HepG2 (cell line): ENCODE data around the gene SHISA4. TPM values are rescaled to one million over a fixed set of nuclear protein-coding genes. Genes with fewer than 3 reads are reported as not detected.
A peak's percentile ranks its signal among the peaks of the same experiment; 100 is the strongest.

Experiments used
- ATAC-seq: fragments of 200-7000 bp; cut with Tn5 transposase; 3 replicates; pipeline ENCODE4 v1.9.1; 2020; ENCODE audit warnings: mild to moderate bottlenecking, moderate library complexity
- BruUV-seq: library from RNA; stranded (reverse); fragments of 400-500 nt; replicated peaks from 2 replicates; lab custom pipeline; 2021; lab: Mats Ljungman, UMichigan
- CTCF ChIA-PET: fragments of 300-600 bp; formaldehyde crosslinking; extraction: SDS; loops from one replicate; lab custom pipeline; 2021; ENCODE audit warnings: low total read pairs, inconsistent platforms, low intra/inter-chr PET ratio; lab: Yijun Ruan, JAX
- POLR2A ChIA-PET: fragments of 350-600 bp; sonication (Branson Sonifier 250); formaldehyde crosslinking; loops from one replicate; lab custom pipeline; 2020; ENCODE audit warnings: antibody characterized with exemption, inconsistent platforms; lab: Yijun Ruan, JAX
- DNase-seq: peaks from one replicate; pipeline ENCODE4 v3.0.0-alpha.2; 2015; ENCODE audit warnings: low spot score
- FAIRE-seq: peaks from 3 replicates; lab custom pipeline; 2011; peaks lifted over from hg19 to GRCh38; lab: Jason Lieb, UNC
- H2AFZ ChIP-seq: one replicate; pipeline ENCODE4 v1.6.1; 2011; ENCODE audit warnings: low read length, inconsistent platforms
- H3K27ac ChIP-seq: fragments of 300-600 bp; 3 replicates; pipeline ENCODE4 v1.8.0; 2011; ENCODE audit warnings: mixed run types, mild to moderate bottlenecking, mixed read lengths, low read length, inconsistent platforms; ENCODE audit not compliant: insufficient read depth; ENCODE audit errors: extremely low read length
- H3K27me3 ChIP-seq, 2 experiments: fragments of 200-600 bp in 1 of 2; 2 replicates in 1 of 2; 3 replicates in 1 of 2; pipeline versions ENCODE4 v1.6.0 to v1.8.0; 2011; ENCODE audit warnings: low read length in 2 of 2, mild to moderate bottlenecking in 2 of 2, moderate library complexity in 2 of 2, inconsistent platforms in 1 of 2; ENCODE audit not compliant: insufficient read depth in 2 of 2, control insufficient read depth in 1 of 2
- H3K36me3 ChIP-seq, 2 experiments: fragments of 200-600 bp in 1 of 2; replicated peaks in 1 of 2; 2 replicates in 1 of 2; 3 replicates in 1 of 2; pipeline versions ENCODE4 v1.5.1 to v1.8.0; 2011; ENCODE audit warnings: low read length in 2 of 2, inconsistent platforms in 1 of 2; ENCODE audit not compliant: insufficient read depth in 2 of 2, control insufficient read depth in 1 of 2
- H3K4me1 ChIP-seq: 2 replicates; pipeline ENCODE4 v1.5.1; 2012; ENCODE audit warnings: low read length, inconsistent platforms; ENCODE audit not compliant: insufficient read depth
- H3K4me2 ChIP-seq: 2 replicates; pipeline ENCODE4 v1.6.0; 2011; ENCODE audit warnings: low read depth, low read length, inconsistent platforms
- H3K4me3 ChIP-seq, 3 experiments: fragments of 200-600 bp in 1 of 3; sonication (generic), shearing (Covaris generic) in 1 of 3; replicated peaks in 1 of 3; 2 replicates each; pipeline ENCODE4 v1.5.1; 2011 to 2016; ENCODE audit warnings: low read length in 3 of 3, inconsistent platforms in 2 of 3, low read depth in 2 of 3, mild to moderate bottlenecking in 2 of 3, control low read depth in 1 of 3, mixed read lengths in 1 of 3; ENCODE audit not compliant: insufficient read depth in 1 of 3
- H3K79me2 ChIP-seq: one replicate; pipeline ENCODE4 v1.6.1; 2011; ENCODE audit warnings: low read length, inconsistent platforms; ENCODE audit not compliant: insufficient read depth
- H3K9ac ChIP-seq: 2 replicates; pipeline ENCODE4 v1.6.0; 2011; ENCODE audit warnings: mild to moderate bottlenecking, low read depth, low read length, inconsistent platforms; ENCODE audit not compliant: insufficient read depth
- H3K9me3 ChIP-seq: 2 replicates; pipeline ENCODE4 v1.5.1; 2012; ENCODE audit warnings: mild to moderate bottlenecking, low read length
- H4K20me1 ChIP-seq: 2 replicates; pipeline ENCODE4 v1.6.0; 2011; ENCODE audit warnings: inconsistent platforms, mild to moderate bottlenecking, low read length, moderate library complexity; ENCODE audit not compliant: insufficient read depth
- ATAD3A ChIP-seq: sonication (generic); formaldehyde crosslinking; IDR thresholded peaks from 2 replicates; pipeline ENCODE4 v1.4.0; 2020; ENCODE audit warnings: missing genetic modification reagents
- CREB1 ChIP-seq, 2 experiments: fragments of 450-650 bp in 1 of 2; IDR thresholded peaks; 2 replicates each; pipeline ENCODE4 v1.6.1; 2016 to 2017; ENCODE audit warnings: control low read depth in 1 of 2, mild to moderate bottlenecking in 1 of 2, missing compliant biosample characterization in 1 of 2, missing genetic modification characterization in 1 of 2
- EED ChIP-seq: sonication (generic); formaldehyde crosslinking; IDR thresholded peaks from 2 replicates; pipeline ENCODE4 v1.5.0; 2020; ENCODE audit warnings: mild to moderate bottlenecking, missing genetic modification reagents
- FOSL2 ChIP-seq: sonication (generic); formaldehyde crosslinking; IDR thresholded peaks from 2 replicates; pipeline ENCODE4 v1.4.0; 2020; ENCODE audit warnings: missing genetic modification reagents
- HES4 ChIP-seq: sonication (generic); formaldehyde crosslinking; IDR thresholded peaks from 2 replicates; pipeline ENCODE4 v1.9.0; 2021; ENCODE audit warnings: mild to moderate bottlenecking, missing genetic modification reagents, borderline replicate concordance
- HMGA1 ChIP-seq: sonication (generic); formaldehyde crosslinking; conservative IDR thresholded peaks from 2 replicates; pipeline ENCODE4 v1.4.0; 2020; ENCODE audit warnings: missing genetic modification reagents
- NFE2L1 ChIP-seq: sonication (generic); formaldehyde crosslinking; IDR thresholded peaks from 2 replicates; pipeline ENCODE4 v1.4.0; 2020; ENCODE audit warnings: missing genetic modification reagents, mild to moderate bottlenecking, borderline replicate concordance
- TOPORS ChIP-seq: sonication (generic); formaldehyde crosslinking; IDR thresholded peaks from 2 replicates; pipeline ENCODE4 v1.8.0; 2023; ENCODE audit warnings: mild to moderate bottlenecking, missing genetic modification reagents
- ZBTB46 ChIP-seq: sonication (generic); formaldehyde crosslinking; IDR thresholded peaks from 2 replicates; pipeline ENCODE4 v1.4.0; 2020; ENCODE audit warnings: mild to moderate bottlenecking, missing genetic modification reagents, borderline replicate concordance
- ZFAT ChIP-seq: sonication (generic); formaldehyde crosslinking; conservative IDR thresholded peaks from 2 replicates; pipeline ENCODE4 v1.8.1; 2023; ENCODE audit warnings: missing genetic modification reagents, inconsistent platforms
- ZNF10 ChIP-seq: sonication (generic); formaldehyde crosslinking; IDR thresholded peaks from 2 replicates; pipeline ENCODE4 v1.4.0; 2020; ENCODE audit warnings: mild to moderate bottlenecking, low read depth, missing genetic modification reagents, borderline replicate concordance
- ZNF121 ChIP-seq: sonication (generic); formaldehyde crosslinking; IDR thresholded peaks from 2 replicates; pipeline ENCODE4 v1.5.0; 2020; ENCODE audit warnings: mild to moderate bottlenecking, missing genetic modification reagents
- ZNF296 ChIP-seq: sonication (generic); formaldehyde crosslinking; conservative IDR thresholded peaks from 2 replicates; pipeline ENCODE4 v1.5.0; 2020; ENCODE audit warnings: mild to moderate bottlenecking, missing genetic modification reagents
- ZNF383 ChIP-seq: sonication (generic); formaldehyde crosslinking; IDR thresholded peaks from 2 replicates; pipeline ENCODE4 v1.4.0; 2020; ENCODE audit warnings: missing genetic modification reagents, mild to moderate bottlenecking, borderline replicate concordance
- ZNF563 ChIP-seq: sonication (generic); formaldehyde crosslinking; IDR thresholded peaks from 2 replicates; pipeline ENCODE4 v1.8.0; 2022; ENCODE audit warnings: mild to moderate bottlenecking, moderate library complexity, missing genetic modification reagents
- ZNF580 ChIP-seq: IDR thresholded peaks from 2 replicates; pipeline ENCODE4 v1.6.1; 2016; ENCODE audit warnings: low read depth, borderline replicate concordance
- ZNF790 ChIP-seq: sonication (generic); formaldehyde crosslinking; IDR thresholded peaks from 2 replicates; pipeline ENCODE4 v1.8.0; 2022; ENCODE audit warnings: missing genetic modification reagents, mild to moderate bottlenecking, borderline replicate concordance
- WGBS: methylation state at CpG from one replicate; pipeline ENCODE4 v1.1.6; 2017; ENCODE audit warnings: low lambda C conversion rate; 5-methylcytosine and 5-hydroxymethylcytosine counted together
- in situ Hi-C: cut with HindIII; loops from 2 replicates; pipeline ENCODE4 v1.10.0; 2017; ENCODE audit warnings: low pct_unique_long_range_greater_than_20kb; ENCODE audit not compliant: extremely low pct_ligation_motif_present
- intact Hi-C: fragments of 100-400 bp; cut with micrococcal nuclease; formaldehyde crosslinking; loops from one replicate; pipeline ENCODE4 v1.10.0; 2022; ENCODE audit not compliant: unreplicated experiment
- polyA plus RNA-seq, 8 experiments: library from polyadenylated mRNA; depleted of rRNA in 3 of 8; stranded (reverse) in 7 of 8; unstranded in 1 of 8; fragments of >200 nt; fragmentation: Illumina TruSeq in 4 of 8; extraction: Trizol in 4 of 8; gene quantifications; 2 replicates each; pipeline versions ENCODE4 v1.2.1 to v1.2.3, GENCODE V29; 2011 to 2016; ENCODE audit warnings: low read depth in 4 of 8, missing spikeins in 1 of 8, mixed read lengths in 1 of 8; ENCODE audit not compliant: insufficient read depth in 1 of 8
- total RNA-seq, 5 experiments: library from RNA; depleted of rRNA; stranded (reverse); fragments of >200 nt; fragmentation: Illumina TruSeq; extraction: Trizol; gene quantifications; 2 replicates each; pipeline ENCODE4 v1.2.3, GENCODE V29; 2016; ENCODE audit warnings: low read depth in 1 of 5

SHISA4 gene
- total and polyA plus RNA-seq, 2 of the 13 experiments (the other 11 are each of a cell fraction or from before 2014, with no cell fraction given), result 0.51 to 1.0 TPM

GRCh38 chr1:201883266-201883665, 5.4 kb upstream of the SHISA4 start (continued):
- no peak for TF ChIP-seq CREB1 (IDR thresholded peaks at IDR 0.05)
- no peak for TF ChIP-seq CREB1 (CRISPR knock-in tag; IDR thresholded peaks at IDR 0.05)
- TF ChIP-seq NFE2L1, result no peak
- no peak for TF ChIP-seq HES4
- no peak for TF ChIP-seq ZNF563 (CRISPR knock-in tag)
- no peak for TF ChIP-seq ZNF10 (CRISPR knock-in tag)
- no peak for TF ChIP-seq ZNF121 (CRISPR knock-in tag)

- H3K36me3 ChIP-seq, result no peaks in the 10 kb centered on the region
- no peak overlapping the region for H2AFZ ChIP-seq
- peak; percentile 80 for TF ChIP-seq FOSL2 (CRISPR knock-in tag)
- TF ChIP-seq ATAD3A (CRISPR knock-in tag), result no peak
- in situ Hi-C loops (no loop called here), intact Hi-C loops (no loop called here)
- H3K27ac ChIP-seq, result no peak overlapping the region
- H3K4me2 ChIP-seq, result peak overlapping the region; percentile 23; the same call in 1 of the 2 replicates
- POLR2A ChIA-PET, result no interaction called here
- peaks cover 18% of the 10 kb centered on the region for H3K4me1 ChIP-seq
- no TSS peak for BruUV-seq
- H3K4me3 ChIP-seq, result no peak overlapping the region
- FAIRE-seq, result no peak
- CTCF ChIA-PET, result no interaction called here
- no peaks in the 10 kb centered on the region for H4K20me1 ChIP-seq
- peak; percentile 42 for DNase-seq
- H3K9ac ChIP-seq, result no peak overlapping the region
- peak; percentile 48 for ATAC-seq
- H3K79me2 ChIP-seq, result no peaks in the 10 kb centered on the region
- H3K27me3 ChIP-seq, result peaks cover 1 to 18% of the 10 kb centered on the region in 2 experiments; a peak in 3 of 5 replicates
- 19% methylated on average over 7 of the region's 7 CpGs for WGBS
- no peaks in the 10 kb centered on the region for H3K9me3 ChIP-seq
Observed at GRCh38 chr1:201883786-201884185, 4.9 kb upstream of the SHISA4 start.

- POLR2A ChIA-PET, result no interaction called here
- in situ Hi-C loops, result no loop called here
- 50% methylated on average over 1 of the region's 1 CpG for WGBS
- DNase-seq, result no peak
- H3K36me3 ChIP-seq, result no peaks in the 10 kb centered on the region
- CTCF ChIA-PET, result no interaction called here
- no peak overlapping the region for H3K9ac ChIP-seq
- no peaks in the 10 kb centered on the region for H3K79me2 ChIP-seq
- H2AFZ ChIP-seq, result no peak overlapping the region
- H4K20me1 ChIP-seq, result no peaks in the 10 kb centered on the region
- no peak for ATAC-seq
- peaks cover 4 to 24% of the 10 kb centered on the region in 2 experiments; a peak in 3 of 5 replicates for H3K27me3 ChIP-seq
- no peak overlapping the region for H3K4me3 ChIP-seq
- H3K4me1 ChIP-seq, result peaks cover 24% of the 10 kb centered on the region
- H3K9me3 ChIP-seq, result no peaks in the 10 kb centered on the region
- FAIRE-seq, result no peak
- H3K27ac ChIP-seq, result no peak overlapping the region
- intact Hi-C loops, result no loop called here
- H3K4me2 ChIP-seq, result no peak overlapping the region
- BruUV-seq, result no TSS peak
- TF ChIP-seq ZNF296 (CRISPR knock-in tag) (no peak), TOPORS (CRISPR knock-in tag) (no peak), ZNF383 (no peak), ZNF10 (CRISPR knock-in tag) (no peak), HMGA1 (CRISPR knock-in tag) (no peak), ZNF790 (CRISPR knock-in tag) (no peak), EED (CRISPR knock-in tag) (no peak), ZBTB46 (CRISPR knock-in tag) (no peak), ZNF580 (CRISPR knock-in tag) (no peak), ZFAT (CRISPR knock-in tag) (no peak)
Observed at GRCh38 chr1:201884425-201884824, 4.3 kb upstream of the SHISA4 start.
